ENCODE data around the gene SNX9.

SNX9 gene

GRCh38 chr6:157779705-157780604, 43.1 kb upstream of the SNX9 start:
- no peak overlapping the region for H3K27ac ChIP-seq
- TF ChIP-seq ZFX (IDR thresholded peaks at IDR 0.05) (no peak), CTCF (conservative IDR thresholded peaks at IDR 0.05) (no peak)

- TF ChIP-seq ZFX (IDR thresholded peaks at IDR 0.05) (no peak), CTCF (conservative IDR thresholded peaks at IDR 0.05) (no peak)
- no peak overlapping the region for H3K27ac ChIP-seq
Observed at GRCh38 chr6:157785636-157786035, 37.4 kb upstream of the SNX9 start.

GRCh38 chr6:157786221-157786620, 36.8 kb upstream of the SNX9 start:
- TF ChIP-seq CTCF (conservative IDR thresholded peaks at IDR 0.05) = no peak
- no peak for TF ChIP-seq ZFX (IDR thresholded peaks at IDR 0.05)
- no peak overlapping the region for H3K27ac ChIP-seq

GRCh38 chr6:157787080-157787479, 36.0 kb upstream of the SNX9 start:
- no peak for TF ChIP-seq ZFX (IDR thresholded peaks at IDR 0.05)
- no peak for TF ChIP-seq CTCF (conservative IDR thresholded peaks at IDR 0.05)
- no peak overlapping the region for H3K27ac ChIP-seq

- no peak overlapping the region for H3K27ac ChIP-seq
- TF ChIP-seq CTCF (conservative IDR thresholded peaks at IDR 0.05) (no peak), ZFX (IDR thresholded peaks at IDR 0.05) (no peak)
Observed at GRCh38 chr6:157788180-157788579, 34.9 kb upstream of the SNX9 start.

GRCh38 chr6:157789297-157789696, 33.7 kb upstream of the SNX9 start:
- H3K27ac ChIP-seq = no peak overlapping the region
- no peak for TF ChIP-seq CTCF (conservative IDR thresholded peaks at IDR 0.05)
- no peak for TF ChIP-seq ZFX (IDR thresholded peaks at IDR 0.05)

- no peak overlapping the region for H3K27ac ChIP-seq
- TF ChIP-seq ZFX (IDR thresholded peaks at IDR 0.05) (no peak), CTCF (conservative IDR thresholded peaks at IDR 0.05) (no peak)
Observed at GRCh38 chr6:157789861-157790260, 33.2 kb upstream of the SNX9 start.
